Mesenteric fat pad (tissue), 1 donor: ENCODE results near the gene TNFAIP3. TPM values are rescaled to one million over a fixed set of nuclear protein-coding genes. Genes with fewer than 3 reads are reported as not detected.
"Not testable (repeated sequence)": the region's sequence is repeated elsewhere in the genome, so short reads cannot be mapped to it uniquely, and the experiment has no call there.

ENCODE experiments used
- DNase-seq: peaks from one replicate; pipeline ENCODE4 v3.0.0-alpha.2; 2020; ENCODE audit warnings: low spot score
- total RNA-seq: library from RNA; stranded (reverse); fragmentation: NEBNext Ultra II Directional; extraction: Animal tissue kit (Norgen Biotek cat#: 25700); gene quantifications from one replicate; pipeline ENCODE4 v1.2.1, GENCODE V29; 2021
- donor health status: DM: yes; HTN: yes; CAD: no.

The TNFAIP3 gene
- total RNA-seq, 1 donor from 2014 or later = 187 TPM

- no peak for DNase-seq
These were observed 11.0 kb downstream of the TNFAIP3 start for GRCh38 chr6:137878029-137878428.

- DNase-seq = no peak
These were observed 11.6 kb downstream of the TNFAIP3 start for GRCh38 chr6:137878486-137879285.

GRCh38 chr6:137879299-137879698 lies 12.2 kb downstream of the TNFAIP3 start:
- no peak for DNase-seq

- DNase-seq = no peak
These were observed 13.1 kb downstream of the TNFAIP3 start for GRCh38 chr6:137879885-137880745.

- no peak for DNase-seq
These were observed 13.9 kb downstream of the TNFAIP3 start for GRCh38 chr6:137880746-137881521.

GRCh38 chr6:137881522-137881886 lies 14.4 kb downstream of the TNFAIP3 start:
- no peak for DNase-seq

- no peak for DNase-seq
These were observed 15.3 kb downstream of the TNFAIP3 start for GRCh38 chr6:137882225-137882961.

GRCh38 chr6:137883400-137884148 lies 16.5 kb downstream of the TNFAIP3 start:
- DNase-seq = no peak

GRCh38 chr6:137884149-137884909 lies 17.3 kb downstream of the TNFAIP3 start:
- no peak for DNase-seq

GRCh38 chr6:137884910-137885229 lies 17.8 kb downstream of the TNFAIP3 start:
- not testable (repeated sequence) for DNase-seq

GRCh38 chr6:137886226-137886625 lies 19.2 kb downstream of the TNFAIP3 start:
- not testable (repeated sequence) for DNase-seq

- DNase-seq = no peak
These were observed 24.0 kb downstream of the TNFAIP3 start for GRCh38 chr6:137890983-137891537.

- no peak for DNase-seq
These were observed 25.2 kb downstream of the TNFAIP3 start for GRCh38 chr6:137892271-137892708.

- DNase-seq = no peak
These were observed 26.1 kb downstream of the TNFAIP3 start for GRCh38 chr6:137893181-137893580.

GRCh38 chr6:137893726-137894125 lies 26.7 kb downstream of the TNFAIP3 start:
- DNase-seq = no peak

- DNase-seq = not testable (repeated sequence)
These were observed 27.3 kb downstream of the TNFAIP3 start for GRCh38 chr6:137894378-137894777.

- no peak for DNase-seq
These were observed 27.8 kb downstream of the TNFAIP3 start for GRCh38 chr6:137894779-137895385.

- no peak for DNase-seq
These were observed 29.6 kb downstream of the TNFAIP3 start for GRCh38 chr6:137896647-137897046.

GRCh38 chr6:137900815-137901214 lies 33.8 kb downstream of the TNFAIP3 start:
- no peak for DNase-seq
